A673 (cell line): Measurements from ENCODE around the gene HPCAL1.

ENCODE experiments used
- EZH2 ChIP-seq: fragments of 200-600 bp; sonication (generic); IDR thresholded peaks from 2 replicates; pipeline ENCODE4 v1.6.1; 2017; ENCODE audit warnings: borderline replicate concordance, low read depth, mild to moderate bottlenecking, mixed read lengths, antibody characterized with exemption, low read length; ENCODE audit not compliant: poor library complexity, severe bottlenecking
- TF ChIP-seq, protein P1 (sequence below): fragments of 300-800, 200-600 bp; sonication (generic); conservative IDR thresholded peaks from 2 replicates; pipeline ENCODE4 v1.5.1; 2017; ENCODE audit warnings: low read depth, mild to moderate bottlenecking, antibody characterized with exemption, low read length, moderate library complexity, mixed read lengths

GRCh38 chr2:10269711-10270610 lies 32.7 kb upstream of the HPCAL1 start:
- TF ChIP-seq, protein P1, sequence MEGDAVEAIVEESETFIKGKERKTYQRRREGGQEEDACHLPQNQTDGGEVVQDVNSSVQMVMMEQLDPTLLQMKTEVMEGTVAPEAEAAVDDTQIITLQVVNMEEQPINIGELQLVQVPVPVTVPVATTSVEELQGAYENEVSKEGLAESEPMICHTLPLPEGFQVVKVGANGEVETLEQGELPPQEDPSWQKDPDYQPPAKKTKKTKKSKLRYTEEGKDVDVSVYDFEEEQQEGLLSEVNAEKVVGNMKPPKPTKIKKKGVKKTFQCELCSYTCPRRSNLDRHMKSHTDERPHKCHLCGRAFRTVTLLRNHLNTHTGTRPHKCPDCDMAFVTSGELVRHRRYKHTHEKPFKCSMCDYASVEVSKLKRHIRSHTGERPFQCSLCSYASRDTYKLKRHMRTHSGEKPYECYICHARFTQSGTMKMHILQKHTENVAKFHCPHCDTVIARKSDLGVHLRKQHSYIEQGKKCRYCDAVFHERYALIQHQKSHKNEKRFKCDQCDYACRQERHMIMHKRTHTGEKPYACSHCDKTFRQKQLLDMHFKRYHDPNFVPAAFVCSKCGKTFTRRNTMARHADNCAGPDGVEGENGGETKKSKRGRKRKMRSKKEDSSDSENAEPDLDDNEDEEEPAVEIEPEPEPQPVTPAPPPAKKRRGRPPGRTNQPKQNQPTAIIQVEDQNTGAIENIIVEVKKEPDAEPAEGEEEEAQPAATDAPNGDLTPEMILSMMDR = no peak
- TF ChIP-seq EZH2 = no peak
